Ovary (tissue), 9 donors: ENCODE data around the gene KCNMA1. TPM values are rescaled to one million over a fixed set of nuclear protein-coding genes. Genes with fewer than 3 reads are reported as not detected.

Experiments used
- DNase-seq, 5 donors: peaks; one replicate each; pipeline ENCODE4 v3.0.0-alpha.2; 2019 to 2020
- H3K27ac ChIP-seq, 2 donors: fragments of 200-600 bp; one replicate each; pipeline versions ENCODE4 v1.5.1 to v1.8.0; 2019 to 2022
- H3K27me3 ChIP-seq: fragments of 200-600 bp; one replicate; pipeline ENCODE4 v1.8.0; 2022
- H3K36me3 ChIP-seq: fragments of 200-600 bp; sonication (generic); one replicate; pipeline ENCODE4 v1.5.1; 2019
- H3K4me1 ChIP-seq: one replicate; pipeline ENCODE4 v1.8.1; 2013; ENCODE audit warnings: mild to moderate bottlenecking, moderate library complexity; ENCODE audit not compliant: insufficient read depth
- H3K4me3 ChIP-seq: fragments of 200-600 bp; sonication (generic); one replicate; pipeline ENCODE4 v1.5.1; 2017
- H3K9me3 ChIP-seq, 2 donors: fragments of 200-600 bp in 1 of 2; sonication (generic) in 1 of 2; one replicate each; pipeline versions ENCODE4 v1.5.1 to v1.8.1; 2013 to 2019; ENCODE audit warnings: mild to moderate bottlenecking in 1 of 2, moderate library complexity in 1 of 2
- EP300 ChIP-seq: sonication (generic); formaldehyde crosslinking; IDR thresholded peaks from one replicate; pipeline ENCODE4 v1.6.1; 2017; ENCODE audit warnings: antibody characterized with exemption
- POLR2A ChIP-seq: fragments of 450-650 bp; IDR thresholded peaks from one replicate; pipeline ENCODE4 v1.6.1; 2017; ENCODE audit warnings: antibody characterized with exemption, mild to moderate bottlenecking, moderate library complexity
- WGBS, 3 donors: extraction: QIAGEN DNeasy Blood & Tissue Kit in 1 of 3; methylation state at CpG; one replicate each; pipeline versions ENCODE4 v1.1.5 to v1.1.7; 2013 to 2017; 5-methylcytosine and 5-hydroxymethylcytosine counted together
- intact Hi-C, 4 donors: fragments of 100-400 bp; cut with DNase I; formaldehyde crosslinking; loops; one replicate each; pipeline versions ENCODE4 v1.11.0 to v1.15.1; 2022 to 2023
- polyA plus RNA-seq, 2 donors: library from polyadenylated mRNA; stranded (reverse); fragments of 200-250 nt in 1 of 2; fragments of 350-450 nt in 1 of 2; fragmentation: Illumina TruSeq in 1 of 2; extraction: RNeasy Lipid Tissue Mini Kit (QIAGEN cat#74804) in 1 of 2; gene quantifications; one replicate each; pipeline ENCODE4 v1.2.3, GENCODE V29; 2013 to 2014
- total RNA-seq, 7 donors: library from RNA; depleted of rRNA in 2 of 7; stranded (reverse); fragments of >200 nt in 2 of 7; fragmentation: NEBNext Ultra II Directional in 3 of 7; extraction: Animal tissue kit (Norgen Biotek cat#: 25700) in 3 of 7; gene quantifications; one replicate each; pipeline versions ENCODE4 v1.1.0 to v1.2.4, GENCODE V29; 2016 to 2023
- TF ChIP-seq, protein P1 (sequence below), 3 donors: fragments of 450-650 bp in 2 of 3; fragments of 200-600 bp in 1 of 3; IDR thresholded peaks; one replicate each; pipeline versions ENCODE4 v1.5.1 to v1.8.0; 2016 to 2022; ENCODE audit warnings: antibody characterized with exemption in 3 of 3, mild to moderate bottlenecking in 1 of 3
- donor health status: DM: no; HTN: no; CAD: no; lungs with moderate emphysema.
- donor health status: DM: no; HTN: no; CAD: no.
- donor health status: Bipolar disorder and iron deficiency.
- donor health status: DM: yes; HTN: yes; CAD: no.
- donor health status: DM: no; HTN: no; CAD: no.
- donor health status: DM: yes; HTN: yes; CAD: no.

KCNMA1 gene
- total and polyA plus RNA-seq, 9 donors: 7.0 to 83.8 (median 25.1) TPM

DNA sequence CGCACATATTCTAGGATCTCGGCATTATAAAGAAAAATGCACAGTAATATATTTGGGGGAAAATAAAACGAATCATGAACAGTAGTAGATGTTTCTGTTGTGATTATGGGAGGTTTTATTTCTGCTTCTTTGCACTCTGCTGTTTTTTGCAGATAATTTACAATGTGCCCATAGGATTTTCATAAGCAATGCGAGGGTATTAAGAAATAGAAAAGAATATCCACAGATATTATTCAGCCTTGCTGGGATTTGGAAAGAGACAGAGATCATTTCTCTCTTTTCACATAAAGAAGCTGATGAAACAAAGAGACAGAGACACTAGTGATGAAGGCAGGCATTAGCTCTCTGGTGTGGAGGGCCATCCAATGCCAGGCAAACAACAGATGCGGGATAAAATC lies 158.6 kb downstream of the KCNMA1 start:
- WGBS, 3 donors: 71 to 79% (median 75%) methylated on average over 5 of the region's 5 CpGs
- Histone ChIP-seq H3K27ac (no peak overlapping the region), H3K4me3 (no peak overlapping the region), H3K36me3 (no peaks in the 10 kb centered on the region), H3K27me3 (no peaks in the 10 kb centered on the region), H3K9me3 (no peaks in the 10 kb centered on the region), H3K4me1 (no peaks in the 10 kb centered on the region)
- no peak for TF ChIP-seq POLR2A
- TF ChIP-seq, protein P1, sequence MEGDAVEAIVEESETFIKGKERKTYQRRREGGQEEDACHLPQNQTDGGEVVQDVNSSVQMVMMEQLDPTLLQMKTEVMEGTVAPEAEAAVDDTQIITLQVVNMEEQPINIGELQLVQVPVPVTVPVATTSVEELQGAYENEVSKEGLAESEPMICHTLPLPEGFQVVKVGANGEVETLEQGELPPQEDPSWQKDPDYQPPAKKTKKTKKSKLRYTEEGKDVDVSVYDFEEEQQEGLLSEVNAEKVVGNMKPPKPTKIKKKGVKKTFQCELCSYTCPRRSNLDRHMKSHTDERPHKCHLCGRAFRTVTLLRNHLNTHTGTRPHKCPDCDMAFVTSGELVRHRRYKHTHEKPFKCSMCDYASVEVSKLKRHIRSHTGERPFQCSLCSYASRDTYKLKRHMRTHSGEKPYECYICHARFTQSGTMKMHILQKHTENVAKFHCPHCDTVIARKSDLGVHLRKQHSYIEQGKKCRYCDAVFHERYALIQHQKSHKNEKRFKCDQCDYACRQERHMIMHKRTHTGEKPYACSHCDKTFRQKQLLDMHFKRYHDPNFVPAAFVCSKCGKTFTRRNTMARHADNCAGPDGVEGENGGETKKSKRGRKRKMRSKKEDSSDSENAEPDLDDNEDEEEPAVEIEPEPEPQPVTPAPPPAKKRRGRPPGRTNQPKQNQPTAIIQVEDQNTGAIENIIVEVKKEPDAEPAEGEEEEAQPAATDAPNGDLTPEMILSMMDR (IDR thresholded peaks at IDR 0.05): no peak
- TF ChIP-seq EP300: no peak
- intact Hi-C loops: no loop called here
- no peak for DNase-seq

DNA sequence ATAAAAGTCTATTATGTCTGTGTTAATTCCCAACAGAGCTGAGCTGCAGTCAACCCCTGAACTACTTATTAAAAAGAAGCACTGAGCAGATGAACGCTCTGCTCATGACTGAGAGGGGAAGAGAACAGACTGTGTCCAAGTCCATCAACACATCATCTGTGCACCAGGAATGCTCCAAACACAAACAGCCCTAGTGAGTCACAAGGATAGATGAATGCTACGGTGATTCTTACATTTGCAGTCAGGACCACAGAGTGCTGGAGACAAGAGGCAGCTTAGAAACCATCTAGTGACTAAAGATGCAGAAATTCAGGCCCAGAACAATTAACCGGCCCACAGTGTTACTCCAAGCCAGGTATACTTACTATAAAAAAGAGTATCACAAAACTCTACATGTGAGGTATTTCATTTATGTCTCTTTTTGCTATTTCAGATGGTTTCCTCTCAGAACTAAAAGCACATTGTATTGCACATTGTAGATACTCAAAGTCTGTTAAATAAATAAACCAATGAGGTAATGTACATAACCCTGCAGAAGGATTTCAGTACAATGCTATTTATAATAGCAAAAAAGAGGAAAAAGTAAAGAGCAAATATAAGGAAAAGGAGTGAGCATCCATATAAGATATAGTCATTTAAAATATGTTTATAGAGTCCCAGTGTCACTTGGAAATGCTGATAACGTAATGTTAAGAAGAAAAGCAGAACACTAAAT lies 159.2 kb downstream of the KCNMA1 start:
- Histone ChIP-seq H3K4me3 (no peak overlapping the region), H3K9me3 (no peaks in the 10 kb centered on the region), H3K27ac (no peak overlapping the region), H3K36me3 (no peaks in the 10 kb centered on the region), H3K4me1 (no peaks in the 10 kb centered on the region), H3K27me3 (no peaks in the 10 kb centered on the region)
- intact Hi-C loops: no loop called here
- DNase-seq: no peak
- no peak for TF ChIP-seq POLR2A
- TF ChIP-seq EP300: no peak
- TF ChIP-seq, protein P1 (IDR thresholded peaks at IDR 0.05): no peak
- WGBS, 3 donors: 55 to 62% (median 58%) methylated on average over 4 of the region's 4 CpGs

DNA sequence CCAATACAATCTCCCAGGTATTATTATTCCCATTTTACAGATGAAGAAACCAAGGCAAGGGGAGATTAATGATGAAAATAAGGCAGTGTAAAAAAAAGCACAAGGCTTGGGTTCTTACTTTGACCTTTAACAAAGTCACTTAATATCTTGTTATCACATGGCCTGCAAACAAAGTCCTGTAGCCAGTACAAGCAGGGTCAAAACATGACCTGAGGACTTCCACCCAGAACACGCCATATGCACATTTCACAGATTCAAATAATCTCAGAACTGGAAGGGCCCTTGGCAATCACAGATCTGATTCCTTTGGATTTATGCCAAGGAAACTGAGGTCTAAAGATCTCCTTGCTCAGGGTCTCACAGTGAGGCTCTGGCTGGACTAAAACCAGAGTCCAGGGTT lies 162.1 kb downstream of the KCNMA1 start:
- no peak for DNase-seq
- Histone ChIP-seq H3K36me3 (no peaks in the 10 kb centered on the region), H3K4me1 (no peaks in the 10 kb centered on the region), H3K27ac (no peak overlapping the region), H3K27me3 (no peaks in the 10 kb centered on the region), H3K4me3 (no peak overlapping the region), H3K9me3 (no peaks in the 10 kb centered on the region)
- intact Hi-C loops: no loop called here
- WGBS, 3 donors: 89 to 97% (median 95%) methylated on average over 1 of the region's 1 CpG
- TF ChIP-seq EP300 (no peak), POLR2A (no peak)
- TF ChIP-seq, protein P1 (IDR thresholded peaks at IDR 0.05): no peak

DNA sequence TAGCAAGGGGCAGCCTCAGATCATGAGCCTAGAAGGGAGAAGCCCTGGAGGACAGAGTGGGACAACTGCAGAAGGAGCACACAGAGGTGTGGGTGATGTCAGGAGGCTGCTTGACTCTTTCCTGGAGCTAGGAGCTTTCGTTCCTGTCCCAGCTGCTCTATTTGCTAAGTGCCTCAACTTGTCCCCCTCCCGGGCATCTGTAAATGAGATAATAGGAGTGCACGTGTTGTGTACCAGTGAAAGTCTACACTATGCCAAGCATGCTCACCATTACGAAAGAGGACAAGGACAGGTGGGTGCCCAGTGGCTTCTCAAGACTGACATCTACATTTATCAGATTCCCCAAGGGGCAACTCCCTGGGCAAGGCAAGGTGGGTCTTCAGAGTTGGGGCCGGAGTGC lies 162.7 kb downstream of the KCNMA1 start:
- no peak overlapping the region for H3K4me3 ChIP-seq
- DNase-seq: no peak
- H3K27me3 ChIP-seq: no peaks in the 10 kb centered on the region
- H3K36me3 ChIP-seq: no peaks in the 10 kb centered on the region
- intact Hi-C loops: no loop called here
- no peaks in the 10 kb centered on the region for H3K4me1 ChIP-seq
- no peaks in the 10 kb centered on the region for H3K9me3 ChIP-seq
- no peak overlapping the region for H3K27ac ChIP-seq
- WGBS, 3 donors: 92 to 98% (median 95%) methylated on average over 5 of the region's 5 CpGs
- TF ChIP-seq EP300 (no peak), POLR2A (no peak)
- TF ChIP-seq, protein P1 (IDR thresholded peaks at IDR 0.05): no peak
